B cell (primary cell): Measurements from ENCODE around the gene BIK.

Experiments
- EZH2 ChIP-seq: IDR thresholded peaks from 2 replicates; pipeline ENCODE4 v1.6.1; 2012; ENCODE audit warnings: borderline replicate concordance, low read depth, mild to moderate bottlenecking, moderate library complexity, low read length; ENCODE audit not compliant: insufficient read depth, poor library complexity, severe bottlenecking
- TF ChIP-seq, protein P1 (sequence below): fragments of 200-600 bp; IDR thresholded peaks from one replicate; pipeline ENCODE4 v1.8.0; 2022; ENCODE audit warnings: antibody characterized with exemption, mild to moderate bottlenecking

DNA sequence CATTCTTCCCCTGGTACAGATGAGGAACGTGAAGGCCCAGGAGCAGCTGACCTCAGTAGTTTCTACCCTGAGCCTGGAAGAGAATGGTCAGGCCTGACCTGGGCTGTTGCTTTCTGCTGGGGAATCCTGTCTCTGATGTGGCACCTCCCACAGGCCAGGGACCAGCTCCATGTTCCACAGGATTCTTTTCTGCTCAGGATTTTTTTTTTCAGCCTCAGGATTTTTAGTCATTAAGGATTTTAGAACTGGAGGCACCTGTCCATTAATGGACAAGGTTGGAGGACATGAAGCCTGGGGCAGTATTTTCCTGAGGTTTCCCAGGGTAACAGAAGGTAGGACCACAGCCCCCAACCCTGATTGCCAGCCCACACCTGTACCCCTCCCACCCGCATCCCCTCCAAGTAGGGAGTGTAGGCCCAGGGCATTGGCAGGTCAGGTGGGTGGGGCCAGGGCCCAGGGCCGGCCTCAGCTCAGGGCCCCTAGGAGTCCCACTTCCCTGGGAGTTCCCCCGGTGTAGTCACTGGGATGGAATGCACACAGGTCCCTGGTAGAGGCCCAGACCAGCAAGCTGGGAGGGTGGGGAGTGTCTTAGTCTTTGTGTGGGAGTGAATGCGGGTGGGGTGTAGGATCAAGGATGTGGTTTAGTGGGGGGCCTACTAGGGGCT, 16.1 kb downstream of the BIK start:
- TF ChIP-seq, protein P1, sequence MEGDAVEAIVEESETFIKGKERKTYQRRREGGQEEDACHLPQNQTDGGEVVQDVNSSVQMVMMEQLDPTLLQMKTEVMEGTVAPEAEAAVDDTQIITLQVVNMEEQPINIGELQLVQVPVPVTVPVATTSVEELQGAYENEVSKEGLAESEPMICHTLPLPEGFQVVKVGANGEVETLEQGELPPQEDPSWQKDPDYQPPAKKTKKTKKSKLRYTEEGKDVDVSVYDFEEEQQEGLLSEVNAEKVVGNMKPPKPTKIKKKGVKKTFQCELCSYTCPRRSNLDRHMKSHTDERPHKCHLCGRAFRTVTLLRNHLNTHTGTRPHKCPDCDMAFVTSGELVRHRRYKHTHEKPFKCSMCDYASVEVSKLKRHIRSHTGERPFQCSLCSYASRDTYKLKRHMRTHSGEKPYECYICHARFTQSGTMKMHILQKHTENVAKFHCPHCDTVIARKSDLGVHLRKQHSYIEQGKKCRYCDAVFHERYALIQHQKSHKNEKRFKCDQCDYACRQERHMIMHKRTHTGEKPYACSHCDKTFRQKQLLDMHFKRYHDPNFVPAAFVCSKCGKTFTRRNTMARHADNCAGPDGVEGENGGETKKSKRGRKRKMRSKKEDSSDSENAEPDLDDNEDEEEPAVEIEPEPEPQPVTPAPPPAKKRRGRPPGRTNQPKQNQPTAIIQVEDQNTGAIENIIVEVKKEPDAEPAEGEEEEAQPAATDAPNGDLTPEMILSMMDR, result no peak
- no peak for TF ChIP-seq EZH2
